Caco-2 (cell line): Measurements from ENCODE around the gene DDX25. TPM values are rescaled to one million over a fixed set of nuclear protein-coding genes. Genes with fewer than 3 reads are reported as not detected.

Experiments
- BruUV-seq: library from RNA; stranded (reverse); fragments of 400-500 nt; replicated peaks from 2 replicates; lab custom pipeline; 2021; lab: Mats Ljungman, UMichigan
- CTCF ChIA-PET: fragments of 300-600 bp; sonication (Branson Sonifier 250); formaldehyde crosslinking; loops from one replicate; lab custom pipeline; 2022; ENCODE audit warnings: antibody characterized with exemption; lab: Charles Lee
- POLR2A ChIA-PET: fragments of 300-600 bp; sonication (Branson Sonifier 250); formaldehyde crosslinking; loops from one replicate; lab custom pipeline; 2022; ENCODE audit warnings: antibody characterized with exemption; lab: Charles Lee
- DNase-seq, 2 experiments: peaks; one replicate each; pipeline versions ENCODE4 v3.0.0 to v3.0.0-alpha.2; 2020 to 2022
- H3K27me3 ChIP-seq: replicated peaks from 2 replicates; pipeline ENCODE4 v1.6.0; 2011; ENCODE audit warnings: low read length; ENCODE audit not compliant: control insufficient read depth, insufficient read depth
- H3K36me3 ChIP-seq: 2 replicates; pipeline ENCODE4 v1.5.1; 2011; ENCODE audit warnings: low read length; ENCODE audit not compliant: control insufficient read depth, insufficient read depth
- H3K4me1 ChIP-seq: fragments of 250-450 bp; sonication (Bioruptor Pico); 2 replicates; pipeline ENCODE4 v1.5.1; 2020; ENCODE audit warnings: mild to moderate bottlenecking
- H3K4me3 ChIP-seq: 2 replicates; pipeline ENCODE4 v1.5.1; 2011; ENCODE audit warnings: low read depth, mild to moderate bottlenecking, control low read depth, low read length
- H3K9me3 ChIP-seq: fragments of 250-450 bp; sonication (Bioruptor Pico); 2 replicates; pipeline ENCODE4 v1.5.1; 2020; ENCODE audit warnings: mild to moderate bottlenecking, moderate library complexity
- H3K27ac Mint-ChIP-seq: one replicate; pipeline ENCODE4 v1.8.0; 2022; ENCODE audit warnings: mixed read lengths; ENCODE audit not compliant: unreplicated experiment
- H3K27me3 Mint-ChIP-seq: one replicate; pipeline ENCODE4 v1.8.0; 2022; ENCODE audit warnings: mixed read lengths; ENCODE audit not compliant: insufficient read depth, unreplicated experiment
- H3K36me3 Mint-ChIP-seq: one replicate; pipeline ENCODE4 v1.8.0; 2022; ENCODE audit warnings: mild to moderate bottlenecking, mixed read lengths; ENCODE audit not compliant: insufficient read depth, unreplicated experiment
- H3K4me1 Mint-ChIP-seq: one replicate; pipeline ENCODE4 v1.8.0; 2022; ENCODE audit warnings: low read depth, mixed read lengths; ENCODE audit not compliant: unreplicated experiment
- H3K4me3 Mint-ChIP-seq: one replicate; pipeline ENCODE4 v1.8.0; 2022; ENCODE audit warnings: mild to moderate bottlenecking, moderate library complexity, mixed read lengths; ENCODE audit not compliant: unreplicated experiment
- H3K9me3 Mint-ChIP-seq: one replicate; pipeline ENCODE4 v1.8.0; 2022; ENCODE audit warnings: mixed read lengths; ENCODE audit not compliant: unreplicated experiment
- intact Hi-C: fragments of 100-400 bp; cut with micrococcal nuclease; formaldehyde crosslinking; loops from one replicate; pipeline ENCODE4 v1.10.0; 2022; ENCODE audit not compliant: unreplicated experiment
- total RNA-seq: library from RNA; stranded (reverse); gene quantifications from 2 replicates; pipeline ENCODE4 v1.2.3, GENCODE V29; 2022
- TF ChIP-seq, protein P1 (sequence below), 2 experiments: fragments of 200-600 bp in 1 of 2; IDR thresholded peaks; 1 replicate in 1 of 2; 2 replicates in 1 of 2; pipeline versions ENCODE4 v1.5.1 to v1.8.0; 2011 to 2022; ENCODE audit warnings: antibody characterized with exemption in 1 of 2, control low read depth in 1 of 2, inconsistent platforms in 1 of 2, low read depth in 1 of 2, low read length in 1 of 2, mild to moderate bottlenecking in 1 of 2, moderate library complexity in 1 of 2; ENCODE audit not compliant: insufficient read depth in 1 of 2, severe bottlenecking in 1 of 2, unreplicated experiment in 1 of 2

The DDX25 gene
- total RNA-seq, 1 experiment from 2014 or later, result not detected

DNA sequence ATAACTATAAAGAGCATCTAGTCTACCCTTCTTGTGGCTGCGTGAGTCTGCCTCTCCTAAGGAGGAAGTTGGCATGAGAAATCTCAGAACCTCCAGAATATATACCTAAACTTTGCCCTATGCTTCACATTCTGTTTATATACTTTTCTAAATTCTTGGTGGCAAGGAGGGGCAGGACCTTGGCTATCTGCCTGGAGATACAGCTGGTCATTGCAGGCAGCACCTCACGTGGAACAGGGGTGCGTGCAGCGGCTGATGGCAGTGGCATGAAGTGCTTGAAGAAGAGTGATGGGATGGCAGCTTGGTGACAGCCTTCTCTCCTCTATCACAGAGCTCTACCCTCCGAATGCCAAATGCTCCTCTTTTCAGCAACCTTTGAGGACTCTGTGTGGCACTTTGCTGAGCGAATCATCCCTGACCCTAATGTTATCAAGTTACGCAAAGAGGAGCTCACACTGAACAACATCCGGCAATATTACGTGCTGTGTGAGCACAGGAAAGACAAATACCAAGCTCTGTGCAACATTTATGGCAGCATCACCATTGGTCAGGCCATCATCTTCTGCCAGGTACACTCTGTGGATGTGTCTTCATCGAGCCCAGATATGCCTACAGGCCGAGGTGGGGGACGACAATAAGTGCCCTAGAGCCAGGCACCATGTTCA is 12.5 kb downstream of the DDX25 start:
- Histone ChIP-seq H3K4me1 (no peaks in the 10 kb centered on the region), H3K9me3 (no peaks in the 10 kb centered on the region), H3K4me3 (no peak overlapping the region), H3K27me3 (peaks cover 4% of the 10 kb centered on the region), H3K36me3 (no peaks in the 10 kb centered on the region)
- no peak overlapping the region for H3K4me3 Mint-ChIP-seq
- intact Hi-C loops, result no loop called here
- no peaks in the 10 kb centered on the region for H3K36me3 Mint-ChIP-seq
- no peaks in the 10 kb centered on the region for H3K4me1 Mint-ChIP-seq
- ChIA-PET CTCF (no interaction called here), POLR2A (no interaction called here)
- TF ChIP-seq, protein P1, sequence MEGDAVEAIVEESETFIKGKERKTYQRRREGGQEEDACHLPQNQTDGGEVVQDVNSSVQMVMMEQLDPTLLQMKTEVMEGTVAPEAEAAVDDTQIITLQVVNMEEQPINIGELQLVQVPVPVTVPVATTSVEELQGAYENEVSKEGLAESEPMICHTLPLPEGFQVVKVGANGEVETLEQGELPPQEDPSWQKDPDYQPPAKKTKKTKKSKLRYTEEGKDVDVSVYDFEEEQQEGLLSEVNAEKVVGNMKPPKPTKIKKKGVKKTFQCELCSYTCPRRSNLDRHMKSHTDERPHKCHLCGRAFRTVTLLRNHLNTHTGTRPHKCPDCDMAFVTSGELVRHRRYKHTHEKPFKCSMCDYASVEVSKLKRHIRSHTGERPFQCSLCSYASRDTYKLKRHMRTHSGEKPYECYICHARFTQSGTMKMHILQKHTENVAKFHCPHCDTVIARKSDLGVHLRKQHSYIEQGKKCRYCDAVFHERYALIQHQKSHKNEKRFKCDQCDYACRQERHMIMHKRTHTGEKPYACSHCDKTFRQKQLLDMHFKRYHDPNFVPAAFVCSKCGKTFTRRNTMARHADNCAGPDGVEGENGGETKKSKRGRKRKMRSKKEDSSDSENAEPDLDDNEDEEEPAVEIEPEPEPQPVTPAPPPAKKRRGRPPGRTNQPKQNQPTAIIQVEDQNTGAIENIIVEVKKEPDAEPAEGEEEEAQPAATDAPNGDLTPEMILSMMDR (IDR thresholded peaks at IDR 0.05; ENCODE audit: insufficient read depth in 1 of 2, low read depth in 1 of 2, low read length in 1 of 2, severe bottlenecking in 1 of 2, unreplicated experiment in 1 of 2), result no peak
- no peak overlapping the region for H3K27ac Mint-ChIP-seq
- DNase-seq, result no peak
- no peaks in the 10 kb centered on the region for H3K9me3 Mint-ChIP-seq
- no TSS peak for BruUV-seq
- H3K27me3 Mint-ChIP-seq, result peaks cover 18% of the 10 kb centered on the region

DNA sequence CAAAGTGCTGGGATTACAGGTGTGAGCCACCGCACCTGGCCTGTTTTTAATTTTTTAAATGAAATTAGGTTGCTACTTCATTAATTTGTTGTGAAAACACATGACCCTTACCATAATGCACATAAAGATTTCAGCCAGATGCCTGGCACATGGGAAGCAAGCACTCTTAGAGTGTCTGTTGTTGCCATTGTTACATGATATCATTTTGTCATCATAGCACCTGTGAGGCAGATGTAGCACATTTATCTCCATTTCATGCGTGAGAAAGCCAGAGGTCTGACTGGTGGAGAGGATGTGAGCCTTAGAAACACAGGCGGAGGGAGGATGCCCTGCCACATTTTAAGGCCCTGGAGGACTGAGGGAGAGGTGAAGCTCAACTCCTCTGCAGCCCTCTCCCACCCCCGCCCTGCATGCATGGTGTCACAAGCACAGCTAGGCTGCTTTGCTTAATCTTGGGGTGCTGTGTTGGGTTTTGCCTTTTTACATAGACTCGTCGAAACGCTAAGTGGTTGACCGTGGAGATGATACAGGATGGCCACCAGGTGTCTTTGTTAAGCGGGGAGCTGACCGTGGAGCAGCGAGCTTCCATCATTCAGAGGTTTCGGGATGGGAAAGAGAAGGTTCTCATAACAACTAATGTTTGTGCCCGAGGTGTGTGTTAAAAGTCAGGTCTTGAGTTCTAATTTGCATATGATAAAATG is 14.0 kb downstream of the DDX25 start:
- H3K36me3 Mint-ChIP-seq, result no peaks in the 10 kb centered on the region
- TF ChIP-seq, protein P1 (IDR thresholded peaks at IDR 0.05; ENCODE audit: insufficient read depth in 1 of 2, low read depth in 1 of 2, low read length in 1 of 2, severe bottlenecking in 1 of 2, unreplicated experiment in 1 of 2), result no peak
- no peak for DNase-seq
- H3K27me3 Mint-ChIP-seq, result peaks cover 15% of the 10 kb centered on the region
- ChIA-PET POLR2A (no interaction called here), CTCF (interaction anchor here (1.0 to 2.3 kb wide), 2 partner anchors 143 to 275 kb away, joined by 4 to 9 read pairs; no protein-coding TSS in a partner anchor)
- Histone ChIP-seq H3K27me3 (peaks cover 4% of the 10 kb centered on the region), H3K4me3 (no peak overlapping the region), H3K4me1 (no peaks in the 10 kb centered on the region), H3K36me3 (no peaks in the 10 kb centered on the region), H3K9me3 (no peaks in the 10 kb centered on the region)
- no peak overlapping the region for H3K4me3 Mint-ChIP-seq
- H3K4me1 Mint-ChIP-seq, result no peaks in the 10 kb centered on the region
- BruUV-seq, result no TSS peak
- intact Hi-C loops, result no loop called here
- H3K27ac Mint-ChIP-seq, result no peak overlapping the region
- no peaks in the 10 kb centered on the region for H3K9me3 Mint-ChIP-seq

DNA sequence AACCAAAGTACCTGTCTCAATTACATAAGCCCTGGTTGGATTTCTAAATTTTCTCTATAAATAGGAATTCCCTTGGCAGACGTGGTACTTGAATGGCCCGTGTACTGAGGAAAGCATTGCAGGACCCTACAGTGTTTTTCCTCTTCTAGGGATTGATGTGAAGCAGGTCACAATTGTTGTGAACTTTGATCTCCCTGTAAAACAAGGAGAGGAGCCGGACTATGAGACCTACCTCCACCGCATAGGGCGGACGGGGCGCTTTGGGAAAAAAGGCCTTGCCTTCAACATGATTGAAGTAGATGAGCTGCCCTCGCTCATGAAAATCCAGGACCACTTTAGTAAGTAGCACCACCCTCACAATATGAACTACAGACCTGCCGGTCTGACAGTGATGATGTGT is 16.7 kb downstream of the DDX25 start:
- H3K4me3 ChIP-seq, result no peak overlapping the region
- POLR2A ChIA-PET, result no interaction called here
- CTCF ChIA-PET, result interaction anchor here (0.8 to 1.6 kb wide), 3 partner anchors 141 to 273 kb away, joined by 3 to 5 read pairs (median 3); partner anchors contain the start of gene CDON
- H3K4me1 ChIP-seq, result no peaks in the 10 kb centered on the region
- DNase-seq, result no peak
- TF ChIP-seq, protein P1 (IDR thresholded peaks at IDR 0.05; ENCODE audit: insufficient read depth in 1 of 2, low read depth in 1 of 2, low read length in 1 of 2, severe bottlenecking in 1 of 2, unreplicated experiment in 1 of 2), result no peak
- Mint-ChIP-seq H3K4me3 (no peak overlapping the region), H3K27me3 (peaks cover 12% of the 10 kb centered on the region), H3K36me3 (no peaks in the 10 kb centered on the region), H3K4me1 (no peaks in the 10 kb centered on the region), H3K27ac (no peak overlapping the region), H3K9me3 (no peaks in the 10 kb centered on the region)
- intact Hi-C loops, result loop anchor here (5.0 kb wide), 2 partner anchors 221 to 346 kb away; partner anchors contain the start of genes FOXRED1 and SRPRA
- H3K36me3 ChIP-seq, result no peaks in the 10 kb centered on the region
- no peaks in the 10 kb centered on the region for H3K9me3 ChIP-seq
- BruUV-seq, result no TSS peak
- peaks cover 4% of the 10 kb centered on the region for H3K27me3 ChIP-seq
